ENCODE measurements around the gene SAMD13.

Gene SAMD13

DNA sequence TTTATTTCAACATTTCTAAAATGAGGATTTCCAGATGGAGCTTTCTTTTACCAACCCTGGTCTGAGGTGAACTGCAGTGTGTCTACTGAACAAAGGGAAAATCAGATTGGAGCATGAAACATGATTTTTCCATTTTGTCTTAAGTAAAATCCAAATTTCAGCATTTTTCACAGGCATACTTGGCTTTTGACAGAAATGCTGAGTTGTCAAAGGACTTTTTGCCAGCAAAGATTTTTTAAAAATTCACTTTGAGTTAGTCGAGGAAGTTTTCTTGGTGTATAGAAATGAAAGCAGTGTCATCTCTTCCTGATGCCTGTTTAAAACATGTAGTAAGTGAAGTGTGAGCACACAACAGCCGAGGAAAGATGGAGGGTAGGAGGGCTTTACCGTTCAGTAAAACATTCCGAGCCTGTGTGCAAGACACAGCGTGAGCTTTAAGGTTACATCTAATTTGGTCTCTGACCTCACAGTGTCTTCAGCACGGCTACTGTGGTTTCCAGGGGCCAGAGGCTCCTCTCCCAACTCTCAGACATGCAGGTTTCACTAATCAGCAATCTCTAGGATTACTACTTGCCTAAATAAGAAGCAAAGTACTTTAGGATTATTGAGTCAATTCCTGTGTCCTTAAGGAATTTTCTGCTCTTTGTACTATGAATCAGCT is 45.9 kb downstream of the SAMD13 start:
- no peak for DNase-seq

GRCh38 chr1:84347932-84348555 is 46.5 kb downstream of the SAMD13 start:
- DNase-seq: no peak

- DNase-seq: no peak
These were observed 47.3 kb downstream of the SAMD13 start for GRCh38 chr1:84348759-84349158.

DNA sequence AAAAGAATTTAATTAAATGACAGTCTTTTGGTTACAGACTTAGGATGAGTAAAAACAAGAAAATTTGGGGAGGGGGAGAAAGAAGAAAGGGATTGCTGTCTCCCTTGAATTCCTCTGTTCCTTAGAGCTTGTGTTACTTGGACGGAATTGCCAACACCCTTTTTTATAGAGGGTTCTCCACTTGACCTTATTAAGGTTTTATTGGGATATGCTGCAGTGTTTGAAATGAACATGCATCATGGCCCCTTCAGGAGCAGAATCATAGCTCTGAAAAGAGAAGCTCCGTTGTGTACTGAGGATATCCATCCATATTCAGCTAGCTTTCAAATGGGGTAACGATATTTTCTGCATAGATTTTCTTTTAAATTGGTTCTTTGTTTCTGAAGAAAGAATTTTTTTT is 48.6 kb downstream of the SAMD13 start:
- no peak for DNase-seq

- DNase-seq: no peak
These were observed 49.0 kb downstream of the SAMD13 start for GRCh38 chr1:84350550-84350949.

DNA sequence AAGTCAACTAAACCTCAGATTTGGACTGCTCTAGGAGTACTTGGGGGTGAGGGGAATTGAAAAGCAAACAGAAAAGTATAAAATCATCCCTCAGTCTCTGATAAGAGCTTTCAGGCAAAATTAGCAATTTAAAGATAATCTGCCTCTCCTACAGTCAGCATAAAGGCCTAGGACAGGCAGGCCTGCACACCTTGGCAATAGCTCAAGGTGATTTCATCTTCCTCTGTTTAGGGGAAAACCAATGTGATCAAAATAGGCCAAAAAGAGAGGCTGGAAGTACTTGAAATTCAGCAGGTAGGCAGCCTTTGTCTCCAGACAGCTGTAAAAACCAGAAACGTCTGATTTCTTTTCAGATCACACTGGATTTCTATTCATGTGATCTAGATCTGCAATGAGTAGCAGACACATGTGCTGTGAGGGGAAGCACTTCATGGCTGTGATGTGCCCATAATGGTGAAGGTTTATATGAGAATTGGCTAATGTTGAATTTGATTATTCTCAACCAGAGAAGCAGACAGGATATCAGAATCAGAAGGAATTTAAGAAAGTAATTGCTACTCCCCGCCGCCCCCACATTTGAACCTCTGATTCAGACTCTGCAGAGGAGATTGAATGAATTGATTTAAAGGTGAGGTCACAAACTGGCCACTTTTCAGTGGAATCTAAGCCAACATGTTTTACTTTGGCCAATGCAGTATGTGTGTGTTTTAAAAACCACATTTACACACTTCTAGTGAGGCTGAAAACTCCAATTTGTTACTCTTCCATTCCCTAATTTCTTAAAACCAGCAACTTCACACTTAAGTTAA is 51.0 kb downstream of the SAMD13 start:
- no peak for DNase-seq

- no peak for DNase-seq
These were observed 52.2 kb downstream of the SAMD13 start for GRCh38 chr1:84353695-84354094.

- no peak for DNase-seq
These were observed 54.0 kb downstream of the SAMD13 start for GRCh38 chr1:84355556-84355955.

DNA sequence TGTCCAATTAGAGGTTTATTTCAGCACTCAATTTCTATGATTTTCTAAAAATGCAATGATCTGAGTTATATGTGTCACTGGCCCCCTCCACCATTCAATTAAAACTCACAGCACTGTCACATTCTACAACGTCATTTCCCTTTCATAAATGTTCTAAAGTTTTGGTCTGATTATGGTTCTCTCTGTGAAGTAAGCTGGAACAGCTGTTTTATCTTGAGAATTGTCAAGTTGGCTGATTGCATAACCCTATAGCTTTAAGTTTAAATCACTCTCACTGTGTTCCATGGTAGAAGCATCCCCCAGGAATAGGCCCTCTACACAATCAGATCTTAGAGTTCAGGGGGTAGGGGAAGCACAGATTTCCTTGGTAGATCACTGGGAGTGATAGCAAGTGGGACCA is 55.4 kb downstream of the SAMD13 start:
- no peak for DNase-seq

- DNase-seq: no peak
These were observed 57.2 kb downstream of the SAMD13 start for GRCh38 chr1:84358695-84359094.

DNA sequence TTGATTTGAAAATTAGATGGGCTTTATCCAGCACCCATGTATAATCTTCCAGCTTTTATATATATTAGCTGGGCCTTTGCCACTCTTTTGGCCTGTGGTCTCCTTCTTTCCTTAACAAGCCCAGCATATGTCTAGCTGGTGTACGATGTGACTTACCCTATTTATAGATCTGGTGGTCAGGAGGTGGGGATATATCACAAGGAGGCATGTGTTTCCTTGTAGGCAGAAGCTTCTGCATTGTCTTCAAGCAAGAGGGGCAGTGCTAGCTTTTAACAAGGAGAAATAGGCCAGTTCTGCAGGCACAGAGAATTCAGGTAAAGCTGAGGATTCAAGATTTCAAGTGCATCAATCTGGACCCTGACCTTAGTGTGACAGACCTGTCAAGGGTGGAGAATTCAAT is 58.8 kb downstream of the SAMD13 start:
- no peak for DNase-seq

DNA sequence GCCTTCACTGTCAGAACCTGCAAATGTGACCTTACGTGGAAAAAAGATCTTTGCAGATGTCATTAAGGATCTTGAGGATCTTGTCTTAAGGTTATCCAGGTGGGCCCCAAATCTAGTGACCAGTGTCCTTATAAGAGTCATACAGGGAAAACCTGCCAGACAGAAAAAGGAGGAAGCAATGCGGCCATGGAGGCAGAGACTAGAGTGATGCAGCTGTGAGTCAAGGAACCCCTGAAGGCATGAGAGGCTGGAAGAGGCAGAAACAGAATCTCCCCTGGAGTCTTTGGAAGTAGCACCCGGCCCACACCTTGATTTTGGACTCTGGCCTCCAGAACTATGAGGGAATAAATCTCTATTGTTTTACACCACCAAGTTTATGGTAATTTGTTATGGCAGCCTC is 60.3 kb downstream of the SAMD13 start:
- DNase-seq: no peak

GRCh38 chr1:84363019-84363418 is 61.5 kb downstream of the SAMD13 start:
- no peak for DNase-seq

- no peak for DNase-seq
These were observed 62.1 kb downstream of the SAMD13 start for GRCh38 chr1:84363622-84364021.

- no peak for DNase-seq
These were observed 64.0 kb downstream of the SAMD13 start for GRCh38 chr1:84365225-84366221.

DNA sequence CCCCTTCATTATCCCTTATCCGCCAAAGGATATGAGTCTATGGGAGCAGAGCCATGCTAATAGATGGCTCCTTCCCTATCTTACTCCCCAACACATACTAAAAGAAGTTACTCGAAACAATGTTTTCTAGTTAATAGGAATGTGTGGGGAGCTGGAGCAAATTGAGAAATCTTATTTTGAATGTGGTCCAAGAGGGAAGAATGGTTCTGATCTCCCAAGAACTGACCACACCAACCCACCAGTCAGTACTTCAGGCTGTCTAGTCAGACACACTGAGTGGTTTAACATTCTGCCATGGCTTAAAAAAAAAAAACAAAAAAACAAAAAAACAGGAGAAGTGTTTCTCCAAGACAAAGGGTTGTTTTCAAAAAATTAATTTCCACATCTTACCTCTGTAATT is 65.3 kb downstream of the SAMD13 start:
- DNase-seq: no peak

DNA sequence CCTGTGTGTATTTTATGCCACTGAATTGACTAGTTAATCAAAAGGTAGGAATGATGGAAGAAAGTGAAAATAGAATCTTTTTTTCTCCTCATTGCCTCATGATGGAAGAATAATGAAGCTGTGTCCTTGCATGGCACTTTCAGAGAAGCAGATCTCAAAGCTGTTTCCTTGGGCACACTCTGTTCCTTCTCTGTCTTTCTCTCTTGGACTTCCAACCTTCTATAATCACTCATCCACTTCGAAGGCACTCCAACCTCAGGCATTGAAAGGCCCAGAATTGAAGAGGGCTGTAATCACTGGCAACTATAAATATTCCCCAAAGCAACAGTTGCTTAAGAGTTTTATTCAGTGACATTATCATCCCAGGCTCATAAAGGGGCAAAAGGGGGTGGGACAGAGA is 65.7 kb downstream of the SAMD13 start:
- no peak for DNase-seq

DNA sequence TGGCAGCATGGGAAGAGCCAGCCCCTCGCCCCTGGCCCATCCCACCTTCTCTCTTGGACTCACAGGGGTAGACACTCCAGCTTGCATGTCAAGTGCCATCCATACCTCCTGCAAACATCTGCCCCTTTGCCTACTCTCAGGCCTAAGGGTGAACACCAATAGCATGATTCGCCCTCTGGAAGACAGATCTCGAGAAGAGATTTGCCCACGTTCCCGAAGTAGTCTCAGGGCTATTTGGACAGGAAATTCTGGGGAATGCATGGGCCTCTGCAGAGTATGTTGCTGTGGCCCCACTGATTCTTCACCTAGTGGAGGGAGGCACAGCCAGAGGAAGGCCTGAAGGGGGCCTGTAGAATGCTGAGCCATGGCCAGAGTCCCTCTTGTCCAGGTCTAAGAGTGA is 66.9 kb downstream of the SAMD13 start:
- DNase-seq: no peak

GRCh38 chr1:84370266-84370665 is 68.8 kb downstream of the SAMD13 start:
- DNase-seq: no peak

DNA sequence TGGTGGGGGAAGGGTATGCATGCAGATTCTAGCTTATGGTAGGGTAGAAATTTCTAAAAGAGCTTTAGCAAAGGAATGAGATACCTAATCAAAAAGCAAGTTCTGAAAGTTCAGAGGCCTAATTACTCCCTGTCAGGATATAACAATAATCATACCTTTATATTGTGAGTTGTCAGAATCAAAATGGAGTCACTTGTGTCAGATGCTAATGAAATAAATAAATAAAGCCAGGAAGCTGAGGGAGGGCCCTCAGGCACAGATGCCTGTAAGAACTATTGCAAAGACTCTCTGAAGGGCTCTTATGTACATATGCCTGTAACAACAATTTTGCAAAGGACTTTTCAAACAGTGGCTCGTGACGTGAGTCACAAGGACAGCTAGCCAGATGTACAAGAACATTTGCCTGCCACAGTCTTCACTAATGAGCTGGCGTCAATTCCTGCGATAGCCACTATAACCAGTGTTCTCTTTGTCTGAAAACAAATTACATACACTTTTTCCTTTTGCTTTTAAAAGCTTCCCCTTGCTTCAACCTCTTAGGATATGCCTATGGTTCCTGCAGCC is 69.4 kb downstream of the SAMD13 start:
- no peak for DNase-seq

DNA sequence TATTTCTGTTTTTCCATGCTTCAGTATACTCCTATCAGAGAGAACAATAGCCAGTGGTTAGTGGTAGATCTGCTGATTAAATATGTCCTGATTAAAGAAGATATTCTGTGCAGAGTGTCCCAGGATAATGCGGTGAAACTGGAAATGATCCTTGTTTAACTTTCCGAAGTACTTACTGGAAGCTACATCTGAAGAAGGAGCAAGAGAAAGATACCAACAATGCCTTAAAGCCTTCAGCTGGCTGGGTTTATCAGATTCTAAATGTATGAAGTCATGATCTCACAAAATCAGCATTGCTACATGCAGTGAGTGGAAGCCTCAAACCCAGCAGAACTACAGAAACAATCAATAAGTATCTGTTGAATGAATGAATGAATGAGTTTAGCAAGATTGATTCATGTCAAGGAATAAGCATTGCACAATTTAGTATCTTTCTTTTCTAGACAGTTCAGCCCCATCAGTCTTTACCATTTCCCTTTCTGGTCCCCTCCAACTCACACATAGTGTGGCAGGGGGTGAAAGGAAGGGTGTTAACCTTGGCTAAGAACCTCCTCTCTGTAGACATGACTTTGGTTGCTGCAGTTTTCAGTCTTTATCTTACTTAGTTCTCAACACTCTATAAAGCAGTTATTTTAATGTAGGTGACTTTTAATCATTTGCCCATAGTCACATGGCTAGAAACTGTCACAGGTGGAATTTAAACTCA is 72.1 kb downstream of the SAMD13 start:
- DNase-seq: no peak
